Gastroesophageal sphincter (tissue), 3 donors: ENCODE measurements around the gene COL2A1.

Experiments
- CTCF ChIP-seq, 4 experiments: fragments of 200-600 bp in 2 of 4; fragments of 450-650 bp in 2 of 4; sonication (generic) in 1 of 4; IDR thresholded peaks; one replicate each; pipeline ENCODE4 v1.5.1; 2017 to 2019; ENCODE audit warnings: antibody characterized with exemption in 4 of 4, mild to moderate bottlenecking in 2 of 4, moderate library complexity in 2 of 4
- EP300 ChIP-seq: sonication (generic); formaldehyde crosslinking; IDR thresholded peaks from one replicate; pipeline ENCODE4 v1.6.1; 2017; ENCODE audit warnings: antibody characterized with exemption, mild to moderate bottlenecking
- POLR2A ChIP-seq, 2 donors: fragments of 450-650 bp; IDR thresholded peaks; one replicate each; pipeline ENCODE4 v1.6.1; 2017; ENCODE audit warnings: antibody characterized with exemption in 2 of 2, mild to moderate bottlenecking in 2 of 2, moderate library complexity in 1 of 2
- POLR2AphosphoS5 ChIP-seq: sonication (generic); formaldehyde crosslinking; IDR thresholded peaks from one replicate; pipeline ENCODE4 v1.6.1; 2017; ENCODE audit warnings: antibody characterized with exemption

- TF ChIP-seq CTCF (IDR thresholded peaks at IDR 0.05), result no peak
- no peak for TF ChIP-seq POLR2A (IDR thresholded peaks at IDR 0.05)
- TF ChIP-seq POLR2AphosphoS5, result no peak
- no peak for TF ChIP-seq EP300
These were observed 20.5 kb upstream of the COL2A1 start for GRCh38 chr12:48024735-48025134.
